ENCODE measurements around the gene SOX30. TPM values are rescaled to one million over a fixed set of nuclear protein-coding genes. Genes with fewer than 3 reads are reported as not detected.

SOX30 gene
- total RNA-seq, 1 donor from 2014 or later, result 0.17 TPM

DNA sequence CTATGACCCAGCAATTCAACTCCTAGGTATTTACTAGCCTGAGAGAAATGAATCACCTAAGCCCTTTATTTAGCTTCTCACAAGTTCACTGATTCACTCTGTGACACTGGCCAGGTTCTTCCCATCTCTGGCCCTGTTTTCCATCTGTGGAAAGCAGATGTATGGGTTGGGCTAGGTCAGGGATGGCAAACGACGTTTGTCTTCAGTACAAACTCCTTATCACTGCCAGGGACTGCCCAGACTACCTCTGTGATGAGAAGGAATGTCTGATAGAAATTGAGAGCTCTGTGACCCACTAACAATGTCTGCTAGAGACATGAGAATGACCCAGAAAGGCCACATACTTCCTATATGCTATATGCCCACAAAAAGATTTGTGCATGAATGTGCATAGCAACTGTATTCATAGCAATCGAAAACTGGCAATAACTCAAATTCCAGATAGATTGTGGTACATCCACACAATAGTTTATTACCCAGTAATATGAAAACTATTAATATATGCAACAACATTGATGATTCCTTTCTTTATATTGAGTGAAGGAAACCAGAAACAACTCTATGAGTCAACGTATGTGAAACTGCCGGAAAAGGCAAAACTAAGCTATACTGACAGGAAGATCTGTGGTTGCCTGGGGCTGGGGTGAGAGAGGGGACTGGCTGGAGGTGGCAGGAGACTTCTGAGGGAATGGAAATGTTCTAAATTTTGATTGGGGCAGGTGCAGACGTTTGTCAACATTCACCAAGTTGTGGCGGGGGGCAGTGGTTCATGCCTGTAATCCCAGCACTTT is 44.7 kb downstream of the SOX30 start:
- no peak for DNase-seq (ENCODE audit: low spot score)
- peaks cover 2% of the 10 kb centered on the region for H3K4me1 Mint-ChIP-seq
- H3K4me3 Mint-ChIP-seq, result no peak overlapping the region
- Histone ChIP-seq H3K27me3 (no peaks in the 10 kb centered on the region), H3K4me1 (no peaks in the 10 kb centered on the region), H3K79me2 (ENCODE audit: low read depth) (no peaks in the 10 kb centered on the region), H2AFZ (replicated peaks) (no peak overlapping the region), H3F3A (ENCODE audit: low read depth) (no peaks in the 10 kb centered on the region), H3K9me3 (ENCODE audit: low read depth) (no peaks in the 10 kb centered on the region), H3K9ac (no peak overlapping the region), H4K20me1 (ENCODE audit: low read depth) (no peaks in the 10 kb centered on the region), H3K4me2 (no peak overlapping the region), H3K36me3 (no peaks in the 10 kb centered on the region), H3K4me3 (no peak overlapping the region), H3K27ac (no peak overlapping the region)
- H3K9me3 Mint-ChIP-seq, result peaks cover 3% of the 10 kb centered on the region
- no peak overlapping the region for H3K27ac Mint-ChIP-seq
- H3K36me3 Mint-ChIP-seq, result no peaks in the 10 kb centered on the region
- TF ChIP-seq EZH2phosphoT487 (IDR thresholded peaks at IDR 0.05) (no peak), EZH2 (IDR thresholded peaks at IDR 0.05) (no peak)
- TF ChIP-seq, protein P1, sequence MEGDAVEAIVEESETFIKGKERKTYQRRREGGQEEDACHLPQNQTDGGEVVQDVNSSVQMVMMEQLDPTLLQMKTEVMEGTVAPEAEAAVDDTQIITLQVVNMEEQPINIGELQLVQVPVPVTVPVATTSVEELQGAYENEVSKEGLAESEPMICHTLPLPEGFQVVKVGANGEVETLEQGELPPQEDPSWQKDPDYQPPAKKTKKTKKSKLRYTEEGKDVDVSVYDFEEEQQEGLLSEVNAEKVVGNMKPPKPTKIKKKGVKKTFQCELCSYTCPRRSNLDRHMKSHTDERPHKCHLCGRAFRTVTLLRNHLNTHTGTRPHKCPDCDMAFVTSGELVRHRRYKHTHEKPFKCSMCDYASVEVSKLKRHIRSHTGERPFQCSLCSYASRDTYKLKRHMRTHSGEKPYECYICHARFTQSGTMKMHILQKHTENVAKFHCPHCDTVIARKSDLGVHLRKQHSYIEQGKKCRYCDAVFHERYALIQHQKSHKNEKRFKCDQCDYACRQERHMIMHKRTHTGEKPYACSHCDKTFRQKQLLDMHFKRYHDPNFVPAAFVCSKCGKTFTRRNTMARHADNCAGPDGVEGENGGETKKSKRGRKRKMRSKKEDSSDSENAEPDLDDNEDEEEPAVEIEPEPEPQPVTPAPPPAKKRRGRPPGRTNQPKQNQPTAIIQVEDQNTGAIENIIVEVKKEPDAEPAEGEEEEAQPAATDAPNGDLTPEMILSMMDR (IDR thresholded peaks at IDR 0.05), result no peak
- no peaks in the 10 kb centered on the region for H3K27me3 Mint-ChIP-seq (ENCODE audit: insufficient read depth, low read depth)

DNA sequence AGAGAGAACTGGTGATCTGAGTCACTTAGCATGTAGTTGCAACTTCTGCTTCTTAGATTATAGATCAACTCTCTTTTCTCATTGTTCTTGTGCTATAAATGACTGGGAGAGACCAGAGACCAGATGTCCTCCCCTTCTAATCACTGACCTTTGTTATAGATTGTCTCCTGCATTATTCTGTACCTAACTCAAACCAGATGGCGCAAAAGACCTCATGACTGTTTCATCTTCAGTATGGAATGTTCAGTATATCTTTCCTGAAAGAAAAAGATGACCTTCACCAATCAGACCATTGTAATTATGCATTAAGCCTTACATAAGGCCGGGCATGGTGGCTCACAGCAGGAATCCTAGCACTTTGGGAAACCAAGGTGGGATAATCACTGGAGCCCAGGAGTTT is 46.2 kb downstream of the SOX30 start:
- H3K27ac Mint-ChIP-seq, result no peak overlapping the region
- H3K9me3 Mint-ChIP-seq, result peaks cover 3% of the 10 kb centered on the region
- H3K27me3 Mint-ChIP-seq (ENCODE audit: insufficient read depth, low read depth), result peaks cover 2% of the 10 kb centered on the region
- Histone ChIP-seq H3K4me3 (no peak overlapping the region), H3F3A (ENCODE audit: low read depth) (no peaks in the 10 kb centered on the region), H3K9me3 (ENCODE audit: low read depth) (no peaks in the 10 kb centered on the region), H4K20me1 (ENCODE audit: low read depth) (no peaks in the 10 kb centered on the region), H3K9ac (no peak overlapping the region), H3K4me2 (no peak overlapping the region), H3K27ac (no peak overlapping the region), H2AFZ (replicated peaks) (no peak overlapping the region), H3K4me1 (no peaks in the 10 kb centered on the region), H3K79me2 (ENCODE audit: low read depth) (no peaks in the 10 kb centered on the region), H3K36me3 (no peaks in the 10 kb centered on the region), H3K27me3 (no peaks in the 10 kb centered on the region)
- no peak overlapping the region for H3K4me3 Mint-ChIP-seq
- DNase-seq (ENCODE audit: low spot score), result no peak
- no peak for TF ChIP-seq EZH2phosphoT487 (IDR thresholded peaks at IDR 0.05)
- TF ChIP-seq, protein P1 (IDR thresholded peaks at IDR 0.05), result no peak
- TF ChIP-seq EZH2 (IDR thresholded peaks at IDR 0.05), result no peak
- H3K36me3 Mint-ChIP-seq, result no peaks in the 10 kb centered on the region
- peaks cover 2% of the 10 kb centered on the region for H3K4me1 Mint-ChIP-seq

DNA sequence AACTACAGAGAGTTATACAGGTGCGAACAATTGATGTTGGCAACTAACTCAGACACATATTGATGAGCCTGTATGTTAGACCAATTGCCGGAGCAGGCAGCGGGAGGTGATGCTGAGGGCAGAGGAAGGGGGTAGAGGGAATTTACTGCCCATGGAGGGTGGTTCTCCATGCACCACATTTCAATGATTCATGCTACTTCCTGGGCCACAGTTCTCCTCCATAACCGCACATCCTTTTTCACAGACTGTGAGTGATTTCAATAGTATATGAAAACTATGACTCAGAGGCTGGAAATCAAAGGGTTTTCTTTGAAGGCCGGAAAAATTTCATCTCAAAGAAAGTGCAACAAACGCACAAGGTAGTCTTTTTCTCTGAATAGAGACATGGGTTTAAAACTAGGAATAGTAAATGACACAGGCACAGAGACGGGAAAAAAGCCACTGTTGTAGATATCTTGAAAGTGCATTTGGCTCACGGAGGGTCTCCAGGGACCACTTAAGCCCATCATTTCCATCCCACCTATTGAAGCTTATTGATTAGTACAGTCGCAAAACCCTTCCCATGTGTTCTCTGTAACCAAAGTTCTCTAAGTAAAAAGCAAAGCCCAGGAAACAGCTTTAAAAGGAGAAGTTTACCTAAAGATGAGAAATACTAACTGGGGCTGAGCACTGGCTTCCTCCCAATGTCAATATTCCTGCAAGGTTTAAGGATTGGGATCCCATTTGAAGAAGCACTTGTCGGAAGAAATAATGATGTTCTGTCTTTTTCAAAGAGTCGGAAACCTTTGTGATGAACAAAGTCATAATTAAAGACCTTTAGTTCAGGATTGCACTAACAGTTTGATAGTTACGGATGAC is 48.7 kb downstream of the SOX30 start:
- Mint-ChIP-seq H3K27ac (no peak overlapping the region), H3K4me3 (no peak overlapping the region), H3K27me3 (ENCODE audit: insufficient read depth, low read depth) (peaks cover 2% of the 10 kb centered on the region), H3K36me3 (no peaks in the 10 kb centered on the region), H3K9me3 (peaks cover 3% of the 10 kb centered on the region), H3K4me1 (peaks cover 2% of the 10 kb centered on the region)
- H3K9ac ChIP-seq, result no peak overlapping the region
- no peak overlapping the region for H3K4me3 ChIP-seq
- no peaks in the 10 kb centered on the region for H3K27me3 ChIP-seq
- H3F3A ChIP-seq (ENCODE audit: low read depth), result no peaks in the 10 kb centered on the region
- TF ChIP-seq EZH2 (IDR thresholded peaks at IDR 0.05) (no peak), EZH2phosphoT487 (IDR thresholded peaks at IDR 0.05) (no peak)
- TF ChIP-seq, protein P1 (IDR thresholded peaks at IDR 0.05), result no peak
- H2AFZ ChIP-seq (replicated peaks), result no peak overlapping the region
- no peaks in the 10 kb centered on the region for H3K4me1 ChIP-seq
- H3K79me2 ChIP-seq (ENCODE audit: low read depth), result no peaks in the 10 kb centered on the region
- H3K9me3 ChIP-seq (ENCODE audit: low read depth), result no peaks in the 10 kb centered on the region
- DNase-seq (ENCODE audit: low spot score), result no peak
- H3K36me3 ChIP-seq, result no peaks in the 10 kb centered on the region
- no peak overlapping the region for H3K4me2 ChIP-seq
- H3K27ac ChIP-seq, result no peak overlapping the region
- H4K20me1 ChIP-seq (ENCODE audit: low read depth), result no peaks in the 10 kb centered on the region
